GM12801 (cell line): ENCODE results near the gene BICD1.

ENCODE experiments used
- TF ChIP-seq, protein P1 (sequence below): IDR thresholded peaks from one replicate; pipeline ENCODE4 v1.5.1; 2011; ENCODE audit warnings: control low read depth; ENCODE audit not compliant: insufficient read length; ENCODE audit errors: extremely low read depth

BICD1 gene

GRCh38 chr12:32171211-32171610 lies 64.6 kb downstream of the BICD1 start:
- TF ChIP-seq, protein P1, sequence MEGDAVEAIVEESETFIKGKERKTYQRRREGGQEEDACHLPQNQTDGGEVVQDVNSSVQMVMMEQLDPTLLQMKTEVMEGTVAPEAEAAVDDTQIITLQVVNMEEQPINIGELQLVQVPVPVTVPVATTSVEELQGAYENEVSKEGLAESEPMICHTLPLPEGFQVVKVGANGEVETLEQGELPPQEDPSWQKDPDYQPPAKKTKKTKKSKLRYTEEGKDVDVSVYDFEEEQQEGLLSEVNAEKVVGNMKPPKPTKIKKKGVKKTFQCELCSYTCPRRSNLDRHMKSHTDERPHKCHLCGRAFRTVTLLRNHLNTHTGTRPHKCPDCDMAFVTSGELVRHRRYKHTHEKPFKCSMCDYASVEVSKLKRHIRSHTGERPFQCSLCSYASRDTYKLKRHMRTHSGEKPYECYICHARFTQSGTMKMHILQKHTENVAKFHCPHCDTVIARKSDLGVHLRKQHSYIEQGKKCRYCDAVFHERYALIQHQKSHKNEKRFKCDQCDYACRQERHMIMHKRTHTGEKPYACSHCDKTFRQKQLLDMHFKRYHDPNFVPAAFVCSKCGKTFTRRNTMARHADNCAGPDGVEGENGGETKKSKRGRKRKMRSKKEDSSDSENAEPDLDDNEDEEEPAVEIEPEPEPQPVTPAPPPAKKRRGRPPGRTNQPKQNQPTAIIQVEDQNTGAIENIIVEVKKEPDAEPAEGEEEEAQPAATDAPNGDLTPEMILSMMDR: no peak

DNA sequence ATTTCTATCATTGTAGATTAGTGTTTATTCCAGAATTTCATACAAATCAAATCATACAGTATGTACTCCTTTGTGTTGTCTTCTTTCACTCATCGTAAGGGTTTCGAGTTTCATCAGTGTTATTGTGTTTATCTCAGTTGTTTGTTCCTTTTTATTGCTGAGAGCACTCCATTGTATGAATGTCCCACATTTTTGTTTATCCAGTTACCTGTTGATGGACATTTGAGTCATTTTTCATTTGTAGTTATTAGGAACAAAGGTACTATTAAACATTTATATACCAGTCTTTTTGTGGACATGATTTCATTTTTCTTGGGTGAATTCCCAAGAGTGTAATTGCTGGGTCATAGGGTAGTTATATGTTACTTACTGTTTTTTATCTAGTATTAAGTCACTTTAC lies 70.0 kb downstream of the BICD1 start:
- TF ChIP-seq, protein P1: no peak

GRCh38 chr12:32178341-32179010 lies 71.8 kb downstream of the BICD1 start:
- TF ChIP-seq, protein P1: no peak

DNA sequence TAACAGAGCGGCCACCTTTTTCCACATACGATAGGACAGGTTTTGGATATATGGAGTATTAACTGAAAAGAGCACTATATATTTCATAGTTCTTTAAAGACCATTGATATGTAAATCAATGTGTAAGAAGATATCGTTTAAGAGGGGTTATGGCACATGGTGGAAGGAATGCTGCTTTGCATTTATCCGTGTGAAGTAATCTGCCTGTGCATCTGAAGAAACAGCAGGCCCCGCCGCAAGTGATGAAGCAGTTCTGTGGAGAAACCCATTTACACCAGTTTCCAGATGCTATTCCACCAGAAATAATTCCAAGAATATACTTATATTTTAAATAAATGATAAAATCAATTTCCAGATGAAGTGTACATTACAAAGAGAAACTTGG lies 72.4 kb downstream of the BICD1 start:
- TF ChIP-seq, protein P1: no peak

DNA sequence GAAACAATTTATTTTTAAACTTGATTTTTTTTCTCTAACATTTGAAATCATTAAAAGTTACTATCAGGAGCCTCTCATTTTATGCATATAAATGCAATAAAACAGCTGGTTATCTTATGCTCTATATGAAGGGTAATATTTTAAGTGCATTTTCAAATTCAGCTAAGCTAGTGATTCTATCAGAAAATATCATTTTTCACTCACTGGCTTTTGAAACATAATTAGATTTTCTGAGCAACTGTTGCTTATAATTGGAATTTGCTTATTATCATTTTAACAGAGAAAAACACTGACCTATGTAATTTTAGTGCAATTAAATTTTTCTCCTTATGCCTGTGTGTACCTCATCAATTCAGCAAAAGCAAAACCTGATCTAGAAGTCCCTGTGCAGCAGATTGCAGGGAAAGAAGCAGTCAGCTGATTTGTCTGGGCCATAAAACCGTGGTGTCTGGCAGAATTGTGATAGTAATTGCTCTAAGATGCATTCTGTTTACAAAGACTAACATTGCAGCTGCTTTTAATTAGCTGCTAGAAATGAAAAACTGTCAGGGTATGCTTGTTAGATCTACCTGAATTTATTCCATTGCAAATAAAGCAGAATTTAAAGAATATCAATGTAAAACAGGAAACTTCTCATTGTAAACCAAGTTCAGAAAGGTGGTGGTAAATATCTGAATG lies 75.0 kb downstream of the BICD1 start:
- TF ChIP-seq, protein P1: no peak

DNA sequence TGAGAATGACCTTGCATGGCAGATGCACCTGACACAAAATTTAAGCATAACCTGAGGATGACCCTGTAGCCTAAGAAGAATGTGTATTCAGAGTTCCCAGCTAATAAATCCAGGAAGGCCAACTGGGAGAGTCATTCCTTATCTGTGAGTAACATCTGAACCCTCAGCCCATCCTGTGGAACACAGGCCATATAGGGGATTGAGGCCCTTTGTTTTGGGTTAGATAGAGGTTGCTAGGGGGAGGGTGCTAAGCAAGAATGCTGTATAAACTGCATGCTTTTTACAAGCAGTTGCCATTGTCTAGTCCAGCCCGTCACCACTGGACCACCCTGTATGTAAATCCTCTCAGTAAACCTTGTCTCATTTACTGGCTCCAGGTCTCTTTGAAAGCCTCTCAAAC lies 77.0 kb downstream of the BICD1 start:
- TF ChIP-seq, protein P1: no peak

- TF ChIP-seq, protein P1: no peak
Measured at GRCh38 chr12:32191445-32191844, 84.8 kb downstream of the BICD1 start.
